IMR-90 (cell line): ENCODE data around the gene CARTPT. TPM values are rescaled to one million over a fixed set of nuclear protein-coding genes. Genes with fewer than 3 reads are reported as not detected.

Experiments
- ATAC-seq: fragments of 200-7000 bp; cut with Tn5 transposase; 2 replicates; pipeline ENCODE4 v1.9.1; 2020; ENCODE audit warnings: low read depth, mild to moderate bottlenecking, moderate library complexity
- BruUV-seq: library from RNA; stranded (reverse); fragments of 400-500 nt; replicated peaks from 2 replicates; lab custom pipeline; 2021; lab: Mats Ljungman, UMichigan
- CTCF ChIA-PET: fragments of 300-600 bp; formaldehyde crosslinking; extraction: SDS; loops from one replicate; lab custom pipeline; 2021; ENCODE audit warnings: antibody characterized with exemption; lab: Yijun Ruan, JAX
- POLR2A ChIA-PET: fragments of 300-600 bp; sonication (Branson Sonifier 250); formaldehyde crosslinking; loops from one replicate; lab custom pipeline; 2022; ENCODE audit warnings: antibody characterized with exemption; ENCODE audit not compliant: unreplicated experiment; lab: Charles Lee
- DNase-seq: peaks from one replicate; pipeline ENCODE4 v3.0.0; 2013
- H2AFZ ChIP-seq: replicated peaks from 2 replicates; pipeline ENCODE3; 2013; ENCODE audit warnings: low read length, mild to moderate bottlenecking; ENCODE audit not compliant: poor library complexity
- H2AK5ac ChIP-seq: 2 replicates; pipeline ENCODE4 v1.6.1; 2013; ENCODE audit warnings: low read depth, low read length, inconsistent platforms
- H2AK9ac ChIP-seq: replicated peaks from 2 replicates; pipeline ENCODE3; 2013; ENCODE audit warnings: mild to moderate bottlenecking, low read depth, low read length, moderate library complexity; ENCODE audit not compliant: poor library complexity
- H2BK120ac ChIP-seq: 2 replicates; pipeline ENCODE4 v1.6.1; 2013; ENCODE audit warnings: low read depth, low read length, inconsistent platforms
- H2BK15ac ChIP-seq: 3 replicates; pipeline ENCODE4 v1.6.1; 2013; ENCODE audit warnings: low read depth, low read length, inconsistent platforms
- H2BK20ac ChIP-seq: 2 replicates; pipeline ENCODE4 v1.6.1; 2013; ENCODE audit warnings: low read depth, mild to moderate bottlenecking, inconsistent platforms, low read length, moderate library complexity
- H2BK5ac ChIP-seq: 2 replicates; pipeline ENCODE4 v1.6.1; 2013; ENCODE audit warnings: mild to moderate bottlenecking, low read depth, low read length, inconsistent platforms; ENCODE audit not compliant: poor library complexity, severe bottlenecking
- H3K14ac ChIP-seq: replicated peaks from 2 replicates; pipeline ENCODE4 v1.6.1; 2013; ENCODE audit warnings: low read depth, low read length, inconsistent platforms
- H3K18ac ChIP-seq: 2 replicates; pipeline ENCODE4 v1.6.1; 2013; ENCODE audit warnings: low read depth, low read length, control low read depth
- H3K23ac ChIP-seq: 2 replicates; pipeline ENCODE4 v1.6.1; 2013; ENCODE audit warnings: low read depth, low read length, inconsistent platforms
- H3K27ac ChIP-seq: 2 replicates; pipeline ENCODE4 v1.5.1; 2013; ENCODE audit warnings: mild to moderate bottlenecking, control low read depth, low read length; ENCODE audit not compliant: insufficient read depth
- H3K27me3 ChIP-seq: 2 replicates; pipeline ENCODE4 v1.6.1; 2013; ENCODE audit warnings: low read length; ENCODE audit not compliant: control insufficient read depth, insufficient read depth
- H3K36me3 ChIP-seq: 2 replicates; pipeline ENCODE4 v1.6.1; 2013; ENCODE audit warnings: low read length, mixed read lengths; ENCODE audit not compliant: control insufficient read depth, insufficient read depth
- H3K4ac ChIP-seq: 2 replicates; pipeline ENCODE4 v1.6.1; 2013; ENCODE audit warnings: low read depth, low read length, inconsistent platforms
- H3K4me1 ChIP-seq: 2 replicates; pipeline ENCODE4 v1.6.1; 2013; ENCODE audit warnings: low read length, mixed read lengths; ENCODE audit not compliant: control insufficient read depth, insufficient read depth
- H3K4me2 ChIP-seq: 2 replicates; pipeline ENCODE4 v1.6.1; 2013; ENCODE audit warnings: low read depth, mild to moderate bottlenecking, control low read depth, low read length, moderate library complexity
- H3K4me3 ChIP-seq: 2 replicates; pipeline ENCODE4 v1.5.1; 2013; ENCODE audit warnings: low read depth, mild to moderate bottlenecking, control low read depth, low read length, moderate library complexity; ENCODE audit not compliant: insufficient read depth
- H3K56ac ChIP-seq: 2 replicates; pipeline ENCODE4 v1.6.1; 2013; ENCODE audit warnings: low read length, inconsistent platforms; ENCODE audit not compliant: insufficient read depth; ENCODE audit errors: extremely low read depth
- H3K79me1 ChIP-seq, 2 experiments: 2 replicates each; pipeline ENCODE4 v1.6.1; 2013; ENCODE audit warnings: low read length in 2 of 2, inconsistent platforms in 1 of 2, low read depth in 1 of 2
- H3K9ac ChIP-seq: 2 replicates; pipeline ENCODE4 v1.6.1; 2013; ENCODE audit warnings: low read depth, low read length, control low read depth
- H3K9me1 ChIP-seq: 2 replicates; pipeline ENCODE4 v1.6.1; 2013; ENCODE audit warnings: low read length, inconsistent platforms; ENCODE audit not compliant: insufficient read depth
- H3K9me3 ChIP-seq: 2 replicates; pipeline ENCODE4 v1.6.1; 2013; ENCODE audit warnings: low read length; ENCODE audit not compliant: control insufficient read depth, insufficient read depth
- H4K20me1 ChIP-seq: 2 replicates; pipeline ENCODE4 v1.6.1; 2013; ENCODE audit warnings: low read length, inconsistent platforms; ENCODE audit not compliant: insufficient read depth
- H4K5ac ChIP-seq: 2 replicates; pipeline ENCODE4 v1.6.1; 2013; ENCODE audit warnings: mild to moderate bottlenecking, low read depth, low read length, control low read depth
- H4K8ac ChIP-seq, 2 experiments: 2 replicates each; pipeline ENCODE4 v1.6.1; 2013; ENCODE audit warnings: low read depth in 2 of 2, low read length in 2 of 2, control low read depth in 1 of 2, inconsistent platforms in 1 of 2
- H4K91ac ChIP-seq: 2 replicates; pipeline ENCODE4 v1.6.1; 2013; ENCODE audit warnings: low read depth, low read length, inconsistent platforms; ENCODE audit not compliant: insufficient read depth
- CEBPB ChIP-seq: IDR thresholded peaks from 2 replicates; pipeline ENCODE4 v1.6.1; 2012; ENCODE audit warnings: low read depth, low read length, improper control_type of control experiment
- CHD1 ChIP-seq: IDR thresholded peaks from 2 replicates; pipeline ENCODE4 v1.6.1; 2012; ENCODE audit warnings: low read depth, low read length, improper control_type of control experiment
- CTCF ChIP-seq: conservative IDR thresholded peaks from 2 replicates; pipeline ENCODE4 v1.5.1; 2012; ENCODE audit warnings: mild to moderate bottlenecking, low read depth, low read length, improper control_type of control experiment
- MAZ ChIP-seq: IDR thresholded peaks from 2 replicates; pipeline ENCODE4 v1.6.1; 2012; ENCODE audit warnings: low read depth, mild to moderate bottlenecking, low read length, improper control_type of control experiment, moderate library complexity, borderline replicate concordance
- MXI1 ChIP-seq: IDR thresholded peaks from 2 replicates; pipeline ENCODE4 v1.6.1; 2012; ENCODE audit warnings: low read depth, mild to moderate bottlenecking, low read length, moderate library complexity, borderline replicate concordance
- NFE2L2 ChIP-seq: fragments of 150-350 bp; IDR thresholded peaks from 2 replicates; pipeline ENCODE4 v1.6.1; 2016; ENCODE audit warnings: low read depth, mild to moderate bottlenecking, low read length
- POLR2A ChIP-seq: IDR thresholded peaks from 2 replicates; pipeline ENCODE4 v1.6.1; 2012; ENCODE audit warnings: mild to moderate bottlenecking, low read depth, low read length
- RAD21 ChIP-seq: IDR thresholded peaks from 2 replicates; pipeline ENCODE4 v1.6.1; 2012; ENCODE audit warnings: low read length, improper control_type of control experiment
- RCOR1 ChIP-seq: IDR thresholded peaks from 2 replicates; pipeline ENCODE4 v1.6.1; 2012; ENCODE audit warnings: mild to moderate bottlenecking, low read length, improper control_type of control experiment; ENCODE audit not compliant: insufficient replicate concordance
- RFX5 ChIP-seq: IDR thresholded peaks from 2 replicates; pipeline ENCODE4 v1.8.0; 2012; ENCODE audit warnings: low read depth, mild to moderate bottlenecking, low read length, moderate library complexity
- SMC3 ChIP-seq: fragments of 150-350 bp; IDR thresholded peaks from 2 replicates; pipeline ENCODE4 v1.6.1; 2016; ENCODE audit warnings: low read depth, mild to moderate bottlenecking, antibody characterized with exemption, low read length, moderate library complexity
- USF2 ChIP-seq: fragments of 150-350 bp; IDR thresholded peaks from 2 replicates; pipeline ENCODE4 v1.6.1; 2017; ENCODE audit warnings: mild to moderate bottlenecking, antibody characterized with exemption, low read length, low read depth
- WGBS, 2 experiments: methylation state at CpG; one replicate each; pipeline versions ENCODE4 v1.1.5 to v1.1.7; 2013; ENCODE audit warnings: missing lambda C conversion rate in 2 of 2; ENCODE audit not compliant: insufficient read length in 1 of 2; ENCODE audit errors: extremely low coverage in 2 of 2; 5-methylcytosine and 5-hydroxymethylcytosine counted together
- dilution Hi-C: fragments of 300-500 bp; cut with HindIII; formaldehyde crosslinking; loops from one replicate; pipeline ENCODE4 v1.14.3; 2018; ENCODE audit warnings: low sequenced_read_pairs; ENCODE audit not compliant: unreplicated experiment
- in situ Hi-C: fragments of 300-500 bp; cut with MboI; formaldehyde crosslinking; loops from 3 replicates; pipeline ENCODE4 v1.14.3; 2019; ENCODE audit warnings: low sequenced_read_pairs, inconsistent platforms, mixed read lengths
- intact Hi-C: fragments of 100-400 bp; cut with micrococcal nuclease; formaldehyde crosslinking; loops from 2 replicates; pipeline ENCODE4 v1.10.0; 2022
- polyA plus RNA-seq, 3 experiments: library from polyadenylated mRNA; depleted of rRNA; stranded (reverse); fragments of >200 nt; gene quantifications; 2 replicates each; pipeline ENCODE4 v1.2.3, GENCODE V29; 2012; ENCODE audit warnings: low replicate concordance in 1 of 3
- total RNA-seq: library from RNA; depleted of rRNA; stranded (reverse); fragments of >200 nt; gene quantifications from 2 replicates; pipeline ENCODE4 v1.2.3, GENCODE V29; 2012

The CARTPT gene
- total and polyA plus RNA-seq, 2 of the 4 experiments (the other 2 are of a cell fraction): not detected

GRCh38 chr5:71706906-71707305, 12.2 kb upstream of the CARTPT start:
- DNase-seq (no peak), ATAC-seq (no peak)
- Histone ChIP-seq H3K9ac (no peak overlapping the region), H4K8ac (no peak overlapping the region), H3K4me2 (no peak overlapping the region), H3K14ac (no peak overlapping the region), H2AK9ac (no peak overlapping the region), H2BK15ac (no peak overlapping the region), H4K5ac (no peak overlapping the region), H2BK5ac (no peak overlapping the region), H3K4me3 (no peak overlapping the region), H3K79me1 (no peaks in the 10 kb centered on the region), H3K9me3 (no peaks in the 10 kb centered on the region), H3K27me3 (peaks cover 27% of the 10 kb centered on the region), H3K27ac (no peak overlapping the region), H3K18ac (no peak overlapping the region), H4K20me1 (no peaks in the 10 kb centered on the region), H3K4me1 (no peaks in the 10 kb centered on the region), H3K36me3 (no peaks in the 10 kb centered on the region), H3K56ac (no peak overlapping the region), H2AK5ac (no peak overlapping the region), H2BK20ac (no peak overlapping the region), H4K91ac (no peak overlapping the region), H3K4ac (no peak overlapping the region), H2BK120ac (no peak overlapping the region), H3K9me1 (no peaks in the 10 kb centered on the region), H2AFZ (no peak overlapping the region), H3K23ac (no peak overlapping the region)
- TF ChIP-seq POLR2A (no peak), NFE2L2 (no peak), RAD21 (no peak), MAZ (no peak), RFX5 (no peak), SMC3 (no peak), RCOR1 (no peak), MXI1 (no peak), USF2 (no peak), CEBPB (no peak), CTCF (no peak), CHD1 (no peak)
- BruUV-seq: no TSS peak
- ChIA-PET POLR2A (no interaction called here), CTCF (no interaction called here)
- dilution Hi-C loops: no loop called here
- intact Hi-C loops: no loop called here
- in situ Hi-C loops: no loop called here
- WGBS, 2 experiments: no CpG with 5 or more reads among the region's 3 CpGs
